Heart left ventricle (tissue), 16 donors: ENCODE results near the gene UVSSA. TPM values are rescaled to one million over a fixed set of nuclear protein-coding genes. Genes with fewer than 3 reads are reported as not detected.

ENCODE experiments used
- ATAC-seq, 4 donors: fragments of 200-7000 bp; cut with Tn5 transposase; one replicate each; pipeline ENCODE4 v1.9.1; 2020 to 2022; ENCODE audit warnings: moderate library complexity in 4 of 4, mild to moderate bottlenecking in 3 of 4, moderate number of reproducible peaks in 1 of 4
- DNase-seq, 5 donors: peaks; one replicate each; pipeline ENCODE4 v3.0.0-alpha.2; 2020
- H3K27ac ChIP-seq, 12 donors: fragments of 200-600 bp; sonication (generic) in 4 of 12; one replicate each; pipeline versions ENCODE4 v1.5.0 to v1.8.0; 2016 to 2022; ENCODE audit warnings: mild to moderate bottlenecking in 2 of 12
- H3K27me3 ChIP-seq, 9 donors: fragments of 200-600 bp; sonication (generic) in 2 of 9; one replicate each; pipeline versions ENCODE4 v1.5.1 to v1.8.0; 2016 to 2022; ENCODE audit warnings: mild to moderate bottlenecking in 3 of 9
- H3K36me3 ChIP-seq, 9 donors: fragments of 200-600 bp; sonication (generic) in 2 of 9; one replicate each; pipeline versions ENCODE4 v1.5.0 to v1.8.0; 2018 to 2022; ENCODE audit warnings: mild to moderate bottlenecking in 2 of 9
- H3K4me1 ChIP-seq, 12 donors: fragments of 200-600 bp; sonication (generic) in 4 of 12; one replicate each; pipeline versions ENCODE4 v1.5.0 to v1.8.0; 2016 to 2022; ENCODE audit warnings: mild to moderate bottlenecking in 3 of 12
- H3K4me3 ChIP-seq, 12 donors: fragments of 200-600 bp; sonication (generic) in 4 of 12; one replicate each; pipeline versions ENCODE4 v1.5.0 to v1.8.0; 2017 to 2022; ENCODE audit warnings: mild to moderate bottlenecking in 9 of 12, moderate library complexity in 4 of 12
- H3K9me3 ChIP-seq, 12 donors: fragments of 200-600 bp; sonication (generic) in 4 of 12; one replicate each; pipeline versions ENCODE4 v1.5.0 to v1.8.0; 2016 to 2022; ENCODE audit warnings: mild to moderate bottlenecking in 1 of 12
- POLR2A ChIP-seq, 2 donors: fragments of 450-650 bp; IDR thresholded peaks; one replicate each; pipeline ENCODE4 v1.6.1; 2017; ENCODE audit warnings: antibody characterized with exemption in 2 of 2, mild to moderate bottlenecking in 2 of 2, moderate library complexity in 2 of 2
- WGBS, 4 donors: extraction: QIAGEN DNeasy Blood & Tissue Kit in 2 of 4; methylation state at CpG; one replicate each; pipeline versions ENCODE4 v1.1.5 to v1.1.7; 2013 to 2018; 5-methylcytosine and 5-hydroxymethylcytosine counted together
- intact Hi-C, 10 donors: fragments of 100-400 bp; cut with DNase I; formaldehyde crosslinking; loops; one replicate each; pipeline versions ENCODE4 v1.11.1 to v1.14.2; 2022
- polyA plus RNA-seq, 2 donors: library from polyadenylated mRNA; stranded (reverse); fragments of 200-250 nt; gene quantifications; one replicate each; pipeline ENCODE4 v1.2.3, GENCODE V29; 2013
- total RNA-seq, 9 donors: library from RNA; depleted of rRNA in 2 of 9; stranded (reverse); fragments of >200 nt in 2 of 9; fragmentation: NEBNext Ultra II Directional in 3 of 9; extraction: Animal tissue kit (Norgen Biotek cat#: 25700) in 3 of 9; gene quantifications; one replicate each; pipeline versions ENCODE4 v1.1.0 to v1.2.4, GENCODE V29; 2016 to 2023
- TF ChIP-seq, protein P1 (sequence below), 12 donors: fragments of 200-600 bp; sonication (generic) in 4 of 12; IDR thresholded peaks; one replicate each; pipeline versions ENCODE4 v1.5.0 to v1.8.0; 2018 to 2022; ENCODE audit warnings: antibody characterized with exemption in 12 of 12, mild to moderate bottlenecking in 5 of 12
- donor health status: ischemic (EF 13 %, LVEDD 7.1; RV severe dilation, severe dysfunction).
- donor health status: healthy with polysubstance abuse.
- donor health status: DM: no; HTN: yes; CAD: no.
- donor health status: DM: no; HTN: no; CAD: no.
- donor health status: ischemic (EF 25% LVEDD 6.9; RV normal size, moderate dysfunction).
- donor health status: ischemic (EF 25% LVEDD 5.7; RV mildly dilated, moderate dysfunction).
- donor health status: healthy.
- donor health status: DM: yes; HTN: yes; CAD: no.
- donor health status: ischemic (EF 35%, LVEDD 5.7; RV mildly dilated, moderate dysfunction).
- donor health status: nonischemic (EF 11% LVEDD 7.7; RV severe dilation, severe dysfunction).
- donor health status: DM: yes; HTN: yes; CAD: no.
- donor health status: PGD.
- donor health status: ischemic (EF 29% LVEDD 5.4; RV normal size, mild dysfunction).
- donor health status: nonischemic (EF 23%, LVEDD 6.1; RV moderate dilation, normal function).

Gene UVSSA
- total and polyA plus RNA-seq, 11 donors, result 4.7 to 14.2 (median 6.7) TPM

DNA sequence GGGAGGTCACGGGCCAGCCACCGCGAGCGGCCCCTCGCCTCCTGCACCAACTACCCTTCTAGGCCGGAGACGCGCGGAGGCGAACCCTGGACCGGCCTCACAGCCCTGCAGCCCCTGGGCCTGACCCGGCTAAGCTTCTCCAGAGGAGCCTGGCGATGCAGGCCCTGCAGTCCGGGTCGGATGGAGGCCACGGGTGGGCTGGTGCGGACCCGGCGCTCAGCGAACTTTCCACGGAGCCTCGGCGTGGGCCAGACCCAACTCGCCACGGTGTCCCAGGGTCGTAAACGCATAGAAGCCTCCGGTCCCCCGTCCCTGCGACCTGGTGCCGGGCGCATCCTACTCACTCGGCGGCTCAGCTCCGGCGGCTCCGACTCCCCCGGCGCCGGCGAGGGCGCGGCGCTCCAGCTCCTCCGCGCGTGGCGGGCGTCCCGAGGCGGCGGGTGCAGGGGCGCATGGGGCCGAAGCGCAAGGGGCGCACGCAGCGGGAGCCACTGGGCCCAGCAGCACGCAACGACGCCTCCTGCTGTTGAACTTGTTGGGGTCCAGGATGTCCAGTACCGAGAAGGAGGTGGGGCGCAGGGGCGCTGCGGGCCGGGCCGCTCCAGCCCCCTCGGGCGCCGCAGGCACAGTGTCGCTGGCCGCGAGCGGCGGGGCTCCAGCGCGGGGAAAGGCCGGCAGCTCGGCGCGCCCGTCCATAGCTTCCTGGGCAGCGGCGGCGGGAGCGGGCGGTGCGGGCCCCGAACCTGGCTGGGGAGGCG is 58.8 kb downstream of the UVSSA start:
- Histone ChIP-seq H3K36me3 (no peaks in the 10 kb centered on the region), H3K27me3 (peaks cover 78 to 97% (median 87%) of the 10 kb centered on the region in 9 donors), H3K4me1 (peaks cover 0 to 63% (median 6%) of the 10 kb centered on the region in 12 donors), H3K4me3 (peak overlapping the region in 1 of 12 donors; percentile 4), H3K27ac (no peak overlapping the region), H3K9me3 (no peaks in the 10 kb centered on the region)
- ATAC-seq (no peak), DNase-seq (peak in 2 of 5 donors; percentile 4 to 52)
- TF ChIP-seq, protein P1, sequence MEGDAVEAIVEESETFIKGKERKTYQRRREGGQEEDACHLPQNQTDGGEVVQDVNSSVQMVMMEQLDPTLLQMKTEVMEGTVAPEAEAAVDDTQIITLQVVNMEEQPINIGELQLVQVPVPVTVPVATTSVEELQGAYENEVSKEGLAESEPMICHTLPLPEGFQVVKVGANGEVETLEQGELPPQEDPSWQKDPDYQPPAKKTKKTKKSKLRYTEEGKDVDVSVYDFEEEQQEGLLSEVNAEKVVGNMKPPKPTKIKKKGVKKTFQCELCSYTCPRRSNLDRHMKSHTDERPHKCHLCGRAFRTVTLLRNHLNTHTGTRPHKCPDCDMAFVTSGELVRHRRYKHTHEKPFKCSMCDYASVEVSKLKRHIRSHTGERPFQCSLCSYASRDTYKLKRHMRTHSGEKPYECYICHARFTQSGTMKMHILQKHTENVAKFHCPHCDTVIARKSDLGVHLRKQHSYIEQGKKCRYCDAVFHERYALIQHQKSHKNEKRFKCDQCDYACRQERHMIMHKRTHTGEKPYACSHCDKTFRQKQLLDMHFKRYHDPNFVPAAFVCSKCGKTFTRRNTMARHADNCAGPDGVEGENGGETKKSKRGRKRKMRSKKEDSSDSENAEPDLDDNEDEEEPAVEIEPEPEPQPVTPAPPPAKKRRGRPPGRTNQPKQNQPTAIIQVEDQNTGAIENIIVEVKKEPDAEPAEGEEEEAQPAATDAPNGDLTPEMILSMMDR (IDR thresholded peaks at IDR 0.05), result no peak
- no peak for TF ChIP-seq POLR2A (IDR thresholded peaks at IDR 0.05)
- intact Hi-C loops, result no loop called here
- WGBS, 4 donors, result 4 to 9% (median 6%) methylated on average over 32 to 90 of the region's 90 CpGs

DNA sequence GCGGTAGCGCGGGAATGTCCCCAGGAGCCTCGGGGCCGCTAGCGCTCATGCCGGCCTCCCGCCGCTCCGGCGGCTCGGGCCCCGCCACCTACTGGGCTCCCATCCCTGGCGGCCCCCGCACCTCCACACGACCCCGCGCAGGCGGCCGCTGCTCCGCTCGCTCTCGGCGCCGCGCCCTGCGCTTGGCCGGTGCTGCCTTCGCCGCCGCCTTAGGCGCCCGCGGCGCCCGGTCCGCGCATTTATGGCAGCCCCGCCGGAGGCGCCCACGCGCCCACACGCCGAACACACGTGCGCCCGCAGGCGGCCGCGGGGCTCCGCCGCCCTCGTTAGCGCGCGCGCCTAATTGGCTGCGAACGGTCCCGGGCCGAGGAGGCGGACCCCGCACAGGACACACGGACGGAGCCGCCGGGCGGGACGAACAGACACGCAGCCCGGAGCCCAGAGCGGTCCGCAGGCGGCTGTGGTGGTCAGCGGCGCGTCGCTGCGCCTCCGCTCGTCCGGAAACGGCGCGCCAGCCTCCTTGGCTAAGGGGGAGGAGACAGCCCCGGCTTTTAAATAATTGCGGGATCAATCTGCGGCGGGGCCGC is 59.5 kb downstream of the UVSSA start, which contains the start of gene NKX1-1:
TSS of gene NKX1-1 (minus strand) at position 49 of the 587 bp plus-strand sequence. CDS start at position 49, 0 bp downstream.
- Histone ChIP-seq H3K27ac (no peak within 1 kb of the TSS), H3K4me3 (peak within 1 kb of the TSS in 1 of 12 donors; percentile 4), H3K36me3 (no peaks in the 10 kb centered on the region), H3K27me3 (peaks cover 78 to 97% (median 84%) of the 10 kb centered on the region in 9 donors), H3K9me3 (no peaks in the 10 kb centered on the region), H3K4me1 (peaks cover 0 to 63% (median 6%) of the 10 kb centered on the region in 12 donors)
- ATAC-seq, result no peak
- WGBS, 4 donors, result 2 to 6% (median 3%) methylated on average over 9 to 91 of the region's 91 CpGs
- DNase-seq, result peak in 2 of 5 donors; percentile 3 to 32
- no peak for TF ChIP-seq POLR2A (IDR thresholded peaks at IDR 0.05)
- intact Hi-C loops, result no loop called here

DNA sequence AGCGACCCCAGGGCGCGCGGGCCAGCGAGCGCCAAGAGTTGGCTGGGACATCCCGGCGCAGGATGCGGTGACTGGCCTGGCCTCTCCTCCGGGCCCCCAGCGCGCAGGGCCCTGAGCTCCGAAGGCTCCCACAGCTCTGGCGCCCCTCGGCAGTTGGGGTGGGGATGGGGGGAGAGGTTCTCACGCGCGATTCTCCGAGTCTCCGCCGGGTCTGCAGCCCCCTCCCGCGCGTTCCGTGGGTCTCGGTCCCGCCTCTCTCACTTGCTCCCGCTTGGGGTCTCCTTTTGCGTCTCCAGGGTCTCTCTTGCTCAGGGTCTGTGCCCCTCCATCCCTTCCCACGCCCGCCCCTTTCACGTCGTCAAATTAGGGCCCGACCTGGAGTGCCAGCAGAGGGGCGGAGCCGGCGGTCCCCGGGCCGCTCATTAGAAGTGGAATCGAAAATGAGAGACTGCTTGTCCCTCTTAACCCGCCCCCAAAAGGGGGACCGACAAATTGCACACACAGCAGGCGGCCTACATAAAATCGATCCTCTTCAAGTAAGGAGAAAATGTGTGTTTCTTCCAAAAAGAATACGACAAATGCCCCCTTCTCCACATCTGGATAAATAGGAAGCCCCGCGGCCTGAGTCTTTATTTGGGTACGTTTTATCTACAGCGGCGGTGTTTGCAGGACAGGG is 60.1 kb downstream of the UVSSA start:
- Histone ChIP-seq H3K27me3 (peaks cover 76 to 97% (median 80%) of the 10 kb centered on the region in 9 donors), H3K36me3 (no peaks in the 10 kb centered on the region), H3K9me3 (no peaks in the 10 kb centered on the region), H3K27ac (no peak overlapping the region), H3K4me3 (no peak overlapping the region), H3K4me1 (peaks cover 0 to 59% (median 6%) of the 10 kb centered on the region in 12 donors)
- DNase-seq, result peak in 2 of 5 donors; percentile 3 to 49
- no peak for ATAC-seq
- TF ChIP-seq, protein P1 (IDR thresholded peaks at IDR 0.05), result no peak
- no peak for TF ChIP-seq POLR2A (IDR thresholded peaks at IDR 0.05)
- WGBS, 4 donors, result 4 to 11% (median 7%) methylated on average over 32 to 50 of the region's 50 CpGs
- intact Hi-C loops, result no loop called here

DNA sequence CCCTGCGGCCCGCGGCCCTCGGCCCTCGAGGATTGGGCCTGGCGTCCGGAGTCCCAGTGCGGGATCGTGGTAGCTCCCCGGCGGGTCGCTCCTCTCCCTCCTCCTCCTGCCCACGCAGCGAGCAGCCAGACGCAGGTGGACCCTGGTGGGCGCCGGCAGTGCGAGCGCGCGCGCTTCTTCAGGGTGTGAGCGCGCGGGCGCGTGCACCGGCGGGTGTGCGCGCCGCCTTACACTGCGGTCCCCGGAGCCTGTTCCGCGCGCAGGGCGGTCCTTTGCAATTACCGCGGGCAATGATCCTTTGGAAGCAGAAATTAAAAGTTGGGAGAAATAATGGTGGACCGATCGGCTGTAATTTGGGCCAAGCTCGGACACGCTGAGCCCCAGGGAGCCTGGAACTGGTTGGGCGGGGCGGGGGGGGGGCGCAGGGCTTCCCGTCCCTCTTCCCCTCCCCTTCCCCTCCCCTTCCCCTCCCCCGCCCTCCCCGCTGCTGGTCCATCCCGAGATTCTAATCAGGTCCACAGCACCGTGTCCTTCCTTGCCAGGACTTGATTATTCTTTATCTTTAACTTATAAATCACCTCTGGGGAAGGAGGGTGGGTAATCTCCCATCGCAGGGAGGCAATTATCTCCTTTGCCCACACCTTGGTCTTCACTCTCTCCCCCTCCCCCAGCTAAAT is 60.8 kb downstream of the UVSSA start:
- intact Hi-C loops, result no loop called here
- Histone ChIP-seq H3K36me3 (no peaks in the 10 kb centered on the region), H3K4me1 (peaks cover 0 to 52% (median 2%) of the 10 kb centered on the region in 12 donors), H3K9me3 (no peaks in the 10 kb centered on the region), H3K4me3 (no peak overlapping the region), H3K27ac (no peak overlapping the region), H3K27me3 (peaks cover 71 to 97% (median 80%) of the 10 kb centered on the region in 9 donors)
- DNase-seq (peak in 1 of 5 donors; percentile 32), ATAC-seq (no peak)
- 1 to 7% (median 5%) methylated on average over 17 to 53 of the region's 53 CpGs for WGBS, 4 donors
- TF ChIP-seq POLR2A (IDR thresholded peaks at IDR 0.05), result no peak
- TF ChIP-seq, protein P1 (IDR thresholded peaks at IDR 0.05), result no peak
